Kidney epithelial cell (primary cell): Measurements from ENCODE around the gene PLPPR4. TPM values are rescaled to one million over a fixed set of nuclear protein-coding genes. Genes with fewer than 3 reads are reported as not detected.
"Not testable (repeated sequence)": the region's sequence is repeated elsewhere in the genome, so short reads cannot be mapped to it uniquely, and the experiment has no call there.

Experiments
- DNase-seq: peaks from one replicate; pipeline ENCODE4 v3.0.0-alpha.2; 2010; ENCODE audit warnings: low read depth
- H3K27me3 ChIP-seq: 2 replicates; pipeline ENCODE4 v1.6.0; 2011; ENCODE audit warnings: low read length; ENCODE audit not compliant: control insufficient read depth, insufficient read depth
- H3K36me3 ChIP-seq: 2 replicates; pipeline ENCODE4 v1.5.1; 2011; ENCODE audit warnings: low read length; ENCODE audit not compliant: control insufficient read depth, insufficient read depth
- H3K4me3 ChIP-seq: 2 replicates; pipeline ENCODE4 v1.5.1; 2011; ENCODE audit warnings: low read depth, mild to moderate bottlenecking, control low read depth, low read length
- total RNA-seq: library from RNA; depleted of rRNA; stranded (reverse); fragments of >200 nt; gene quantifications from 2 replicates; pipeline ENCODE4 v1.2.3, GENCODE V29; 2015
- TF ChIP-seq, protein P1 (sequence below): IDR thresholded peaks from 2 replicates; pipeline ENCODE4 v1.5.1; 2011; ENCODE audit warnings: mild to moderate bottlenecking, moderate library complexity, low read length, control low read depth, inconsistent platforms; ENCODE audit not compliant: insufficient read depth, poor library complexity, severe bottlenecking

PLPPR4 gene
- total RNA-seq, 1 donor from 2014 or later, result not detected

DNA sequence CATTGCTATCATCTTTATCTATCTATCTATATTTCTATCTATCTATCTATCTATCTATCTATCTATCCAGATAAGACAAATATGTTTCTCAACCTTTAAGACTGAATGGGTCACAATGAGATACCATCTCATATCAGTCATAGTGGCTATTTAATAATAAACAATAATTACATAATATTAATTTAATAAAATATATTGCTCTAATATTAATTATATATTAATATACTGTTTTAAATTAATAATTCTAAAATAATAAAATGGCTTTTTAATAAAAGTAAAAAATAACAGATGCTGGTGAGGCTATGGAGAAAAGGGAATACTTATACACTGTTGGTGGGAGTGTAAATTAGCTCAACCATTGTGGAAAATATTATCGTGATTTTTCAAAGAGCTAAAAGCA is 13.0 kb upstream of the PLPPR4 start:
- TF ChIP-seq, protein P1, sequence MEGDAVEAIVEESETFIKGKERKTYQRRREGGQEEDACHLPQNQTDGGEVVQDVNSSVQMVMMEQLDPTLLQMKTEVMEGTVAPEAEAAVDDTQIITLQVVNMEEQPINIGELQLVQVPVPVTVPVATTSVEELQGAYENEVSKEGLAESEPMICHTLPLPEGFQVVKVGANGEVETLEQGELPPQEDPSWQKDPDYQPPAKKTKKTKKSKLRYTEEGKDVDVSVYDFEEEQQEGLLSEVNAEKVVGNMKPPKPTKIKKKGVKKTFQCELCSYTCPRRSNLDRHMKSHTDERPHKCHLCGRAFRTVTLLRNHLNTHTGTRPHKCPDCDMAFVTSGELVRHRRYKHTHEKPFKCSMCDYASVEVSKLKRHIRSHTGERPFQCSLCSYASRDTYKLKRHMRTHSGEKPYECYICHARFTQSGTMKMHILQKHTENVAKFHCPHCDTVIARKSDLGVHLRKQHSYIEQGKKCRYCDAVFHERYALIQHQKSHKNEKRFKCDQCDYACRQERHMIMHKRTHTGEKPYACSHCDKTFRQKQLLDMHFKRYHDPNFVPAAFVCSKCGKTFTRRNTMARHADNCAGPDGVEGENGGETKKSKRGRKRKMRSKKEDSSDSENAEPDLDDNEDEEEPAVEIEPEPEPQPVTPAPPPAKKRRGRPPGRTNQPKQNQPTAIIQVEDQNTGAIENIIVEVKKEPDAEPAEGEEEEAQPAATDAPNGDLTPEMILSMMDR, result no peak
- DNase-seq, result no peak
- Histone ChIP-seq H3K4me3 (no peak overlapping the region), H3K27me3 (no peaks in the 10 kb centered on the region), H3K36me3 (no peaks in the 10 kb centered on the region)

DNA sequence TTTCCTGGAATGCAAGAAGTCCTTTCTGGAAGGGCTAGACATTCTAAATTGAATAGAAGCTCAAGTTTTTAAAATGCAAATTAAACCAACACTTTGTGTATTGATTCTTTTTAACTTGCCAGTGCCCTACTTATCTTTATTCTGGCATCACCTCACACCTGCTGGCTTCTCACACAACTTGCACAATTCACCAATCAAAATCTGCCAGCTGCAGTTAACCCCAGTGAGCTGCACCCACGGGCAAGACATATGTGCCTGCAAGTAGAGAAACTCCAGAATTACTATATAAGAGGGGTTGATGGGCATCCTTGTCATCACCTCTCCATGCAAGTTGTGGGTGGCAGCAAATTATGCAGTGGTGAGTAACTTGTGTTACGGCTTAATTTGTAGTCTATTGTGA is 11.7 kb upstream of the PLPPR4 start:
- TF ChIP-seq, protein P1, result no peak
- Histone ChIP-seq H3K27me3 (no peaks in the 10 kb centered on the region), H3K36me3 (no peaks in the 10 kb centered on the region), H3K4me3 (no peak overlapping the region)
- DNase-seq, result no peak

DNA sequence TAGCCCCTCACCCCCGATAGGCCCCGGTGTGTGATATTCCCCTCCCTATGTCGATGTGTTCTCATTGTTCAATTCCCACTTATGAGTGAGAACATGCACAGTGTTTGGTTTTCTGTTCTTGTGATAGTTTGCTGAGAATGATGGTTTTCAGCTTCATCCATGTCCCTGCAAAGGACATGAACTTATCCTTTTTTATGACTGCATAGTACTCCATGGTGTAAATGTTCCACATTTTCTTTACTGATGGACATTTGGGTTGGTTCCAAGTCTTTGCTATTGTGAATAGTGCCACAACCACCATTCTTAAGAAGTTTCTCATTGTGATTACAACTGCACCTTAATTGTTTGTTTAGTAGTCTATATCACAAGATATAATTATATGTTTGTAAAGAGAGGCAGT is 3.9 kb upstream of the PLPPR4 start:
- H3K4me3 ChIP-seq, DNase-seq: not testable (repeated sequence)
- H3K27me3 ChIP-seq, result peaks cover 12% of the 10 kb centered on the region

DNA sequence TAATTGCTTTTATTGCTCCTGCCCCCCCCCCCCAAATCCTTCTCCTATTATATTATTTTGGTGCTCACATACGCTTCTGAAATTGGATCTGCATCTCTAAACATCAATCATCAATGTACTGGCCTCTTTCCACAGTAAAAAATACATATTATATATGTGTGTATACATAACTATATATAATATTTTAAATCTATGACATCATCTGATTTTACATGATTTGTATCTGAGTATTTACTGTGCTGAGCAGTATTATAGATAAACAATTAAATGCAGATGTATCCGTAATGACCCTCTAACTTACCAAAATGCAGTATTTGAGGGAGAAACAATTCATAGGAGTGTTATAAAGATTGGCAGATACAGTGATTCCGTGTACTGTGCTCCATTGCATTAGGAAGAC is 832 bp downstream of the PLPPR4 start:
- TF ChIP-seq, protein P1, result no peak
- DNase-seq, result no peak
- no peak overlapping the region for H3K4me3 ChIP-seq
- no peaks in the 10 kb centered on the region for H3K36me3 ChIP-seq
- H3K27me3 ChIP-seq, result peaks cover 12% of the 10 kb centered on the region

More for the DNA sequence above, 3.9 kb upstream of the PLPPR4 start:
- H3K36me3 ChIP-seq, result not testable (repeated sequence)

DNA sequence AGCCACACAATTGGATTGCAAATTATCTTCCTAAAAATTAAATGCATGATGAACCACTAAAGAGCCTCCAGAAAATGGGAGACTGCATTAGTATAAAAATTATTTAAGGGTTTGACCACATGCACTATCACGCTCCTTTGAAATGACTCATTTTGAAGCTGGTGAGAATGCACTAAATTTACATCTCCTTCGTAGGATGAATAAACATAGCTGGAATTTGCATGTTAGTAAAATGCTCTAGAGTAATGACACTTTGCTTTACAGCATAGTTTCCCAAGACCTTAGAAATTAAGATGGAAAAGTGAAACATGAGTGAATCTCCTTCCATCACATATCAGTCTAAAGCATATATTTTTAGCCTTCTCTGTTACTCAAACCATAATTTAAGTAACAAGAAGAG is 2.4 kb downstream of the PLPPR4 start:
- TF ChIP-seq, protein P1, result no peak
- DNase-seq, result no peak
- no peak overlapping the region for H3K4me3 ChIP-seq
- peaks cover 12% of the 10 kb centered on the region for H3K27me3 ChIP-seq
- H3K36me3 ChIP-seq, result no peaks in the 10 kb centered on the region

DNA sequence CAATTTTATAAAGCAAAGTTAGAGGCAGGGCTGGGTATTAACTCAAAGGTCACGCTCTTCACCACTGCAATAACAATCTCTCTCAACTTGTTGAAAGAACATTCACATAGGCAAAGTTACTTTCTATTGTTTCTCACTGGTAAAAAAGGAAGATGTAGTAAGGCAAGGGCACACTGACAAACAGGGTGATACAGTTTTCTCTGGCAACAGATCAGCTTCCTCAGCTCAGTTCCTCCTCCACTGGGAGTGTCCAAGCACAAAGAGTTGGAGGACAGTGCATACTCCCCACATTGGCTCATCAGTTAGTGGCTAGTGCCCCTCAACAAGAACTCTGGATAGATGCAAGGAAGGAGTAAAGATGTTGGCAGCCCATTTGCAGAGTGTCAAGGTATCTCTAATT is 3.7 kb downstream of the PLPPR4 start:
- TF ChIP-seq, protein P1, result no peak
- H3K36me3 ChIP-seq, result no peaks in the 10 kb centered on the region
- no peak overlapping the region for H3K4me3 ChIP-seq
- H3K27me3 ChIP-seq, result peaks cover 12% of the 10 kb centered on the region
- no peak for DNase-seq
